H54 (cell line): ENCODE measurements around the gene SLC30A10.
"Not testable (repeated sequence)": the region's sequence is repeated elsewhere in the genome, so short reads cannot be mapped to it uniquely, and the experiment has no call there.

Experiments used
- DNase-seq: peaks from one replicate; pipeline ENCODE4 v3.0.0; 2011; ENCODE audit warnings: low spot score, mixed read lengths; ENCODE audit not compliant: insufficient read length
- FAIRE-seq: peaks from 3 replicates; lab custom pipeline; 2011; peaks lifted over from hg19 to GRCh38; lab: Jason Lieb, UNC
- POLR2A ChIP-seq: IDR thresholded peaks from 2 replicates; pipeline ENCODE4 v1.6.1; 2011; ENCODE audit warnings: low read depth, mild to moderate bottlenecking, low read length

The SLC30A10 gene

DNA sequence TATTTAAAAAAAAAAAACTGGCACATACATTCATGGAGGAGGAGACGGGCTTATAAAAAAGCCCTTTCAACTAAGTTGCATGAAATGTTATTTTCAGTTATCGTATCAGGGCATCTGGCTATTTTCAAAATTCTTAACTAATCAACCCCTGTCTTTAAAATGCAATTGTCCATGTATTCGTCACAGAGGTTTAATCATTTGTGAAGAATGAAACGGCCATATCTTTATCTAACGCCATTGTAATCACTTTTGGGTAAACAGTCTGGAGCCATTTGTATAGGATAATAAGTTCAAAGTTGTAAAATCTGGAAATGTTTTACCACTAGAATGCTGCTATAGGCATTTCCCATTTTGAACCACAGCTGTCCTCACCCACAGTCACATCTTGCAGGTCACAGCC is 30.4 kb downstream of the SLC30A10 start:
- DNase-seq (no peak), FAIRE-seq (no peak)
- TF ChIP-seq POLR2A: no peak

DNA sequence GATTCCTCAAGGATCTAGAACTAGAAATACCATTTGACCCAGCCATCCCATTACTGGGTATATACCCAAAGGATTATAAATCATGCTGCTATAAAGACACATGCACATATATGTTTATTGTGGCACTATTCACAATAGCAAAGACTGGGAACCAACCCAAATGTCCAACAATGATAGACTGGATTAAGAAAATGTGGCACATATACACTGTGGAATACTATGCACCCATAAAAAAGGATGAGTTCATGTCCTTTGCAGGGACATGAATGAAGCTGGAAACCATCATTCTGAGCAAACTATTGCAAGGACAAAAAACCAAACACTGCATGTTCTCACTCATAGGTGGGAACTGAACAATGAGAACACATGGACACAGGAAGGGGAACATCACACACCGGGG is 36.1 kb downstream of the SLC30A10 start:
- not testable (repeated sequence) for FAIRE-seq

DNA sequence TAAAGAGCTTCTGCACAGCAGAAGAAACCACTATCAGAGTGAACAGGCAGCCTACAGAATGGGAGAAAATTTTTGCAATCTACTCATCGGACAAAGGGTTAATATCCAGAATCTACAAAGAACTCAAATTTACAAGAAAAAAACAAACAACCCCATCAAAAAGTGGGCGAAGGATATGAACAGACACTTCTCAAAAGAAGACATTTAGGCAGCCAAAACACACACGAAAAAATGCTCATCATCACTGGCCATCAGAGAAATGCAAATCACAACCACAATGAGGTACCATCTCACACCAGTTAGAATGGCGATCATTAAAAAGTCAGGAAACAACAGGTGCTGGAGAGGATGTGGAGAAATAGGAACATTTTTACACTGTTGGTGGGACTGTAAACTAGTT is 36.5 kb downstream of the SLC30A10 start:
- not testable (repeated sequence) for FAIRE-seq, DNase-seq

More for the DNA sequence above, 36.1 kb downstream of the SLC30A10 start:
- not testable (repeated sequence) for DNase-seq

DNA sequence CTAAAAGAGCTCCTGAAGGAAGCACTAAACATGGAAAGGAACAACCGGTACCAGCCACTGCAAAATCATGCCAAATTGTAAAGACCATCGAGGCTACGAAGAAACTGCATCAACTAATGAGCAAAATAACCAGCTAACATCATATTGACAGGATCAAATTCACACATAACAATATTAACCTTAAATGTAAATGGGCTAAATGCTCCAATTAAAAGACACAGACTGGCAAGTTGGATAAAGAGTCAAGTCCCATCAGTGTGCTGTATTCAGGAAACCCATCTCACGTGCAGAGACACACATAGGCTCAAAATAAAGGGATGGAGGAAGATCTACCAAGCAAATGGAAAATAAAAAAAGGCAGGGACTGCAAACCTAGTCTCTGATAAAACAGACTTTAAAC is 39.7 kb downstream of the SLC30A10 start:
- FAIRE-seq, DNase-seq: not testable (repeated sequence)

DNA sequence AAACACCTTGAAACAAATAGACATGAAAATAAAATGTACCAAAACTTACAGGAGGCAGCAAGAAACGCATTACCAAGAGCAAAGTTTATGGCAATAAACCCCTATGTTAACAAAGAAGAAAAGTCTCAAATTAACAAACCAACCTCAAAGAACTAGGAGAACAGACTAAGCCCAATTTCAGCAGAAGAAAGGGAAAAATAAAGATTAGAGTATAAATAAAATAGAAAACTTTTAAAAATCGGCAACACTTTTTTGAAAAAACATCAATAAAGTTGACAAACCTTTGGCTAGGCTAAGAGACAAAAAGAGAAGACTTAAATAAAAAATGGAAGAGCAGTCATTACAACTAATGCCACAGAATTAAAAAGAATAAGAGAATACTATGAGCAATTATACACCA is 42.7 kb downstream of the SLC30A10 start:
- no peak for DNase-seq
- no peak for FAIRE-seq
- no peak for TF ChIP-seq POLR2A

DNA sequence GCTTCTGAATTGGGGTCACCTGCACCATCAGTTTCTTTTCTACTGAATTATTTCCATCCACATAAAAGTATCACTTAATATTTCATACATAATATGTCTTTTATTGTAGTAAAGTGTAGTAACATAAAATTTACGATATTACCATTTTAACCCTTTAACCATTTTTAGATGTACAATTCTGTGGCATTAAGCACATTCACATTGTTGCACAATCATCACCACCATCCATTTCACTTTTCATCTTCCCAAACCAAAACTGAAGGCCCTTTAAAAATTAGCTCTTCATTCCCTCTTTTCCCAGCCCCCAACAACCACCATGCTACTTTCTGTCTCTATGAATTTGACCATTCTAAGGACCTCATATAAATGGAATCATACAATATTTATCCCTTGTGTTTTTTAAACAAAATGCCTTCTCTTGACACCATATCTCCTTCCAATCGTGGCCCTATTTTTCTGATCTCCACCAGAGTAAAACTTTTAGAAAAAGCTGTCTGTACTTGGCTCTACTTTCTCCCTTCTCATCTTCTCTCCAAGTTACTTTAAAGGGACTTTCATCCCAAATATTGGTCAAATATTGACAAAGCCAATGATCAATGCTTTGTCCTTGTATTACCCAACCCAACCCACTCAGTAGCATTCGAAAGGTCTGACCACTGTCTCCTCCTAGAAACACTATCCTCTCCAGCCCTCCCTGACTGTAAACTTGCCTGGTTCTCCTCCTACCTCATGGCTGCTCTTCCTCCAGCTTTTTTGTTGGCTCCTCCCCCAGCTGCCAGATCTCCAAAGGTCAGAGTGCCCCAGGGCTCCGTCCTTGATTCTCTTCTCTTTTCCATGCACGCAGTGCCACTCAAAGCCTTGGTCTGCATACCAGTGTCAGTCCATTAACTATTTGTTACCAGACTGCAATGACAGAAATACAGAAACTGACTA is 44.7 kb downstream of the SLC30A10 start:
- TF ChIP-seq POLR2A: no peak
- DNase-seq (no peak), FAIRE-seq (no peak)

DNA sequence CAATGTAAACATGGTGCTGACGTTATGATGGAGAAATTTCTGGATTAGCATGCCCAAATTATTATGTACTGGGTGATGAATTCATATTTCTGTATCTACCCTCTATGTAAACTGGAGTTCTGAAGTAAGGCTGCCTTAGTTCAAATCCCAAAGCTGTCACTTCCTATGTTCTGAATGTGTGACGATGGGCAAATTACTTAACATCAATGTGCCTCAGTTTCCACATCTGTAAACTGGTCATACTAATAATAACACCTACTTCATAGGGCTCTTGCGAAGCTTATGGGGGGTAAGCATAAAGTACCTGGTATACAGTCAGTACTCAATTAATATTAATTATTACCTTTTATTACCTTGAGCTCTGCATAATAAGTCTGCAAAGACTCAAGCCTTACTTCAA is 45.6 kb downstream of the SLC30A10 start:
- no peak for DNase-seq
- TF ChIP-seq POLR2A: no peak
- no peak for FAIRE-seq

DNA sequence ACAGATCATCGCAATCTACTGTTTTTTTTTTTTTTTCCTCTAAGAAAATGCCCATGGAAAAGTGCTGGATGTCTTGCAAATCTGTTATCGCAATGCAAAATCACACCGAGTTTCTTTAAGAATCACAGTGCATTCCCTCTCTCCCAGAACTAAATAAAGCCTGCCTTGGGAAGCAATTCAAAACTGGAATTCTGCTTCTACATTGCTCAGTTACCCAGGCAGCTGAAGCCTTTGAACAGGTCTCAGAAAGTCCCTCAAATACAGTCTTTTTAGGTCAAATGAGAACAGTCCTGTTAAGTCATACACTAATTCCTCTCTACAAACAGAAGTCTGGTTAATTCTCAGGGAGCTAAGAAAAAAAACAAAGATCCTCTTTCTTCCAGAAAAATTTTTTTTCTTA is 46.3 kb downstream of the SLC30A10 start:
- FAIRE-seq: no peak
- DNase-seq: no peak
- TF ChIP-seq POLR2A: no peak

DNA sequence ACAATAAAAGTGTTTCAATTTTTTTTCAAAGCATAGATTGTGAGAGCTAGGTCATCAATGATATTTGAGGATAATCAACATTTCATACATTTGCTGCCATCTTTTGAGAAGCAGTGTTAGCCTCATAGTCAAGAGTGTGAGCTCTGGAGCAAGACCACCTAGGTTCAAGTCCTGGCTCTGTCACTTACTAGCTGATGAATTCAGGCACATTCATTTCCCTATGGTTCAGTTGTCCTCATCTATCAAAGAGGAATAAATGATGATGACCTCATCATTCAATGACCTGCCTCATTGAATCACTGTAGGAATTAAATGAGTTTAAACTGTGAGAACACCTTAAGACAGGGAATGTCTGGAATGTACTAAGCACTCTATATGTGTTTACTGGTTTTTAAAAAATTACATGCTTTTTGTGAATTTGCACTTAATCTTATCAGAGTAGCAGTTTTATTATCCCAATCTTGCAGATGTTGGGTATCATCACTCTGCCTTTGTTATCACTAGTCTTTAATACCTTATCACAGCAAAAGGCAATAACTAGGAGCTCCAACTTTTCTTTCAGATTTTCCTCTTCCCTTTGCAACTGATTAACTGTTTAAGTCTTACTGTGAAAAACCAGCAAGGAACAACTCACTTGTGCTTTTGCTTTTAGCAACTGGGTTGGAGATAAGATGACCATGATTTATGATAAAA is 47.4 kb downstream of the SLC30A10 start:
- no peak for DNase-seq

DNA sequence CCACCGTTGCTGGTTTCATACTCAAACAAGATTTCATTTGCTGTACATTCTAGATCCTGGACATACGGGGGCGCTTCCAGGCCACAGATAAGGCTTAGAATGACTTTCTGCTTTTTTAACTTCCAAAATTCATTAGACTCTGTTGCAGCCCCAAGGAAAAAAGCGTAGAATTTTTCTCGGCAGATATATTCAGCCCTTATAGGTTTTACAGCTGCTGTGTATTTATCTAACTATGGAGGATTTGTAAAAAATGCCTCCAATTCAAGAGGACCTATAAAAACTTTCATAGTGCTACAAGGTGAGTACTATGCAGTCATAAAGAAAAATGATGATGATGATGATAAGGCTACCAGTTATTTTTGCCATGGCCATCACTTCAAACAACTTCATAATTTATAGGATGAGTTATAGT is 51.6 kb downstream of the SLC30A10 start:
- FAIRE-seq (no peak), DNase-seq (no peak)
- TF ChIP-seq POLR2A: no peak

More for the DNA sequence above, 47.4 kb downstream of the SLC30A10 start:
- no peak for TF ChIP-seq POLR2A
- no peak for FAIRE-seq

DNA sequence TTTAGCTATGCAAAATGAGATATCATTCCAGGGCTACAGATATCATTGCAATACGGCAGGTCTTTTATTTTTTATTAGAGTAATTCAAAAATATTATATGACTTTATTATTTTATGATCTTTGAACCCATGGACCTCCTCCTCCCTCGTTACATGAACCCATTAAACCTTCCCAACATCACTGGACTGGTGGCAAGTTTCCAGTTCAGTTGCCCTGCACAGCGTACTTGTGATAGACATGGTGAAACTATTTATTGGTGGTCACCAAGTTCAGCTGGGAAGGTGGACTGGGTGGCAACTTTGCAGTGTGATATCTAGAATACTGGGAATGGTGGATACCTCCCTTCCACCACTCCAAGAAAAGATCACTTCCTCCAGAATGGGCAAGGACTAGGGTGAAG is 52.5 kb downstream of the SLC30A10 start:
- DNase-seq (no peak), FAIRE-seq (no peak)
- no peak for TF ChIP-seq POLR2A

DNA sequence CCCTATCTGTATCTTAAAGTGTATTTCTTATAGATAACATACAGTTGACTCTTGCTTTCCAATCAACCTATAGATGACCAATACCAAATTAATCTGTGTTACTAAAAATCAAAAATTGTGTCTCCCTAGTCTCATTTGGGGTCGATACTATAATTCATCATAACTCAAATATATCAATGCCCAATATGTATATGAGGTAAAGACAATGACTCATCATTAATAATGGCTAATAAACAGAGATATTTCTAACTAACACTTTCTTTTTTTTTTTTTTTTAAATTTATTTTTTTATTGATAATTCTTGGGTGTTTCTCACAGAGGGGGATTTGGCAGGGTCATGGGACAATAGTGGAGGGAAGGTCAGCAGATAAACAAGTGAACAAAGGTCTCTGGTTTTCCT is 55.8 kb downstream of the SLC30A10 start:
- not testable (repeated sequence) for DNase-seq, FAIRE-seq

DNA sequence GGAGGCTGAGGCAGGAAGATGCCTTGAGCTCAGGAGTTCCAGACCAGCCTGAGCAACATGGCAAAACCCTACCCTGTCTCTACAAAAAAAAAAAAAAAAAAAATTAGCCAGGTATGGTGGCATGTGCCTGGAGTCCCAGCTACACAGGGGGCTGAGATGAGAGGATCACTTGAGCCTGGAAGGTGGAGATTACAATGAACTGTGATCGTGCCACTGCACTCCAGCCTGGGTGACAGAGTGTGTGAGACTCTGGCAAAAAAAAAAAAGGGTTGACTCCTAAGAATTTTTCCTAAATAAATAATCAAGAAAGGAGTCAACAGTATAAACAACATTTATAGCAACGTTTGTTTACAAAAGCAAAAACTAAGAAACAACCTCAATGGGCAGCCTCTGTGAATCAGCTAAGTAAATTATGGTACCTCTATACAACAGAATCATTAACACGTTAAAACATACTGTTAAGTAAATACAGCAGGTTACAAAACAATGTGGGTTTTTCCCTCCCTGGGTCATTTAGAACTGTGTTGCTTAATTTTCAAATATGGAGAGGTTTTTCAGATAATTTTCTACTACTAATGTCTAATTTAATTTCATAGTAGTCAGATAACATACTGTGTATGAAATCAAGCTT is 56.8 kb downstream of the SLC30A10 start:
- DNase-seq: no peak
- FAIRE-seq: no peak
- TF ChIP-seq POLR2A: no peak

DNA sequence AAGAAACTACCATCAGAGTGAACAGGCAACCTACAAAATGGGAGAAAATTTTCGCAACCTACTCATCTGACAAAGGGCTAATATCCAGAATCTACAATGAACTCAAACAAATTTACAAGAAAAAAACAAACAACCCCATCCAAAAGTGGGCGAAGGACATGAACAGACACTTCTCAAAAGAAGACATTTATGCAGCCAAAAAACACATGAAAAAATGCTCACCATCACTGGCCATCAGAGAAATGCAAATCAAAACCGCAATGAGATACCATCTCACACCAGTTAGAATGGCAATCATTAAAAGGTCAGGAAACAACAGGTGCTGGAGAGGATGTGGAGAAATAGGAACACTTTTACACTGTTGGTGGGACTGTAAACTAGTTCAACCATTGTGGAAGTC is 59.7 kb downstream of the SLC30A10 start:
- FAIRE-seq, DNase-seq: not testable (repeated sequence)
